NOMO-1 treated with dmso at 0.1 percent for 144 hours (cell line): Measurements from ENCODE around the gene DLGAP1.
"Not testable (repeated sequence)": the region's sequence is repeated elsewhere in the genome, so short reads cannot be mapped to it uniquely, and the experiment has no call there.

Experiments
- DNase-seq: peaks from one replicate; lab custom pipeline; 2025; ENCODE audit not compliant: unreplicated experiment; lab: John Stamatoyannopoulos, UW

The DLGAP1 gene

DNA sequence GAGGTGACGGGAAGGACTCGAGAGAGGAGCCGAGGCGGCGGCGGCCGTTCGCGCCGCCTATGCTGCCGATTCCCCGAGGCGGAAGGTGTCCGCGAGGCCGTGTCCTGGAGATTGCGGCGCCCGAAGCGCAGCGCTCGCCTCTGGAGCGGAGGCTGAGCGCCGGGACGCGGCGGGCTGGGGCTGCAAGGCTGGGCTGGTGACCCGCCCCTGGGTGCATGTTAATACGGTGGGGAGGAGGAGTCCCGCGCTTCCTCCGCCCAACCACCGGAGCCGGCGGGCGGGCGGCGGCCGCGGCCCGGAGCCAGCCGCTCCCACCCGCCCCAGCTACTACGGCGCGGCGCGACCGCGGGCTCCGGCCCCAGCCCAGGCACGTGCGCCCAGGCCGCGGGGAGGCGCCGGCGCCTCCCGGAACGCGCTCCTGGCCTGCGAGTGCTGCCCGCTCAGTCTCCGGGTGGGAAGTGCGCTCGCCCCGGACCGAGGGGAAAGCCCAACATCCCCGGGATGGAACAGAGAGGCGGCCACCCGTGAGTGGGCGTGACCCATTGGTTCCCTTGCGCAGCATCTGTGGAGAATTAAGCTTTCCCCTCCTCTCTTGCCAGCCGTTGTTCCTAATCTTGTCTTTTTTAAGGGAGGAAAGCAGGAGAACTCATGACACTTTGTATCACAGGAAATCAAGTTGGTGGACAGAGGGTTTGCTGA lies at the start of gene DLGAP1:
Gene DLGAP1 (minus strand): TSS at position 195 of the 699 bp plus-strand sequence.
- DNase-seq, result no peak

DNA sequence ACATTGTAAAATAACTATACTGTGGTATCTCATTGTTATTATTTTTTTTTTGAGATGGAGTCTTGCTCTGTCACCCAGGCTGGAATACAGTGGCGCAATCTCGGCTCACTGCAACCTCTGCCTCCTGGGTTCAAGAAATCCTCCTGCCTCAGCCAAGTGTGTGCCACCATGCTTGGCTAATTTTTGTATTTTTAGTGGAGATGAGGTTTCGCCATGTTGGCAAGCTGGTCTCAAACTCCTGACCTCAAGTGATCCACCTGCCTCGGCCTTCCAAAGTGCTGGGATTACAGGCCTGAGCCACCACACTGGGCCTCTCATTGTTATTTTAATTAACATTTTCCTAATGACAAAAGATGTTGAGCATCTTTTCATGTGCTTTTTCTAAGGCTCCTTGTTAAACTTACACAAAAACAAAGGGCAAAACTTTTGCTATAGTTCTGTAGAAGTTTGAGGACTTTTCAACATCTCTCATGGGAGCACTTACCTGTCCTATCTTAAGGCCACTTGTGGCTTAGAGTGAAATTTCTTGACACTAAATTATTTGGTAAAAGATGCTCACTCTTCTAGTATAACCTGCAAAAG lies 39.7 kb upstream of the DLGAP1 start:
- not testable (repeated sequence) for DNase-seq

DNA sequence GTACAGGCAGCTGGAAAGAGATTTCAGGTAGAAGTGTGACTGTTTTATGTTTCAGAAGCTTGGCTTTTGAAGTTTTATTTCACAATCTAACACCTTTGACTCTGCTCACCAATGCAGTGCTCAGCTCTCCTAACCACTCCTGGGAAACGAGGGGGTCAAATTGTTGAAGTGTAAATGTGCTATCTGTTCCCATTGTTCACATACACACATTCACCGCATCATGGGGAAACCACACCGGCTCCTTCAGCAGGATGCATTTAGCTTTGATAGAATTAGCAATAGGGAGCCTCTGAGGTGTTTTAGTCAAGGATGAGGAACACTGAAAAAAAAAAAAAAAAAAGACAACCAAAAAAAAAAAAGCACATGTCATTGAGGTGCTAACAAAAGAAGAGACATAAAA lies 13.4 kb upstream of the DLGAP1 start:
- DNase-seq, result no peak

DNA sequence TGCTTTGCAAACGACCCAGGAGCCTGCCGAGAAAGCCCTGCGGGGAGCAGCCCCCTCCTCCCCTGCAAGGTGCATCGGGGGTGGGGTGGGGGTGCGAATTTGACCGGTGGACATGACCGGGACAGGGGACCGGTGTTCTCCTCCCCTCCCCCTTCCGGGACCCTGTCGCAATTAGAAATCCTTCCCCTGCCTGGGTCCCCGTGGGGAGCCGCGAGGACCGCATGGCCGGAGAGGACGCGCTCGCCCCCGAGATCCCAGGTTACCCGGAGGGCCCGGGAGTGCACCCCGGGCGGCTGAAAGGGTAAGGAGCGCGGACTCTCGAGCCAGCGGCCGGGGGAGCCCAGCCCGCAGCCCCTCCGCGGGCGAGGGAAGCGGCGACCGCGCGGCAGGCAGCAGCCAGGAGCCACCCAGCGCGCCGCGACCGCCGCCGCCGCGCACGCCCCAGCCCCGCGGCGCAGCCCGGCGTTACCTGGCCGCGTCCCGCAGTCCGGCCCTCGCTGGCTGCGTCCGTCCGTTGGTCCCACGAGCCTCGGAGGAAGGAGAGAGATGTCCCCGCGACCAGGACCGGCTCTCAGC lies 482 bp downstream of the DLGAP1 start:
- DNase-seq, result no peak

DNA sequence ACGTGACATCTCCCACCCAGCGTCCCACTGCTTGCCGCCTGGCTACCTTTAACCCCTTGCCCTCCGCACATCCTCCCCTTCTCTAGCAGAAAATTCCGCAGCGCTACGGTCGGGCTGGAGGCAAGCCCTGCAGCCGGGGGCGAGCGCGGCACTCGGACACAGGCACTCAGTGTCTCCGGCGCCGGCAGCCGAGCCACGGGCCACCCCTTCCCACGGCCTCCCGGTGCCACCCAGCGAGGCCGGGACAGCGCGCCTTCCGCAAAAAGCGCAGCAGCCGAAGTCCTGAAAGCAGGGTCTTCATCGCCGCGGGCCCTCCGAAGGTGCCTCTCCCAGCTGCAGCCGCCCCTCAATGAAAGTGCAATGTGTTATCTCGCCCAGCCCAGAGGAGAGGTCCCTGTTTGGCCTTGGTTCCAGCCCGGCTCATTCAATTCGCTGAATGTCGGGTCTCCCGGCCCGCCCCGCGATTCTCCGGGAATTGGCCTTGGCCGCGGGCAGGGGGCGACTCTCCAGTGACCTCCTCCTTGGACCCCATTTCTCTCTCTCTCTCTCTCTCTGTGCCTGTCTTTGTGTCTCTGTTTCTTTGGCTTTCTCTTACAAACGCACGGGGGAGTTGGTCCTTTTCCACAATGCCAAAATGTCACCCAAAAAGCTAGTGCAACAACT lies 1.1 kb downstream of the DLGAP1 start:
- DNase-seq, result no peak

DNA sequence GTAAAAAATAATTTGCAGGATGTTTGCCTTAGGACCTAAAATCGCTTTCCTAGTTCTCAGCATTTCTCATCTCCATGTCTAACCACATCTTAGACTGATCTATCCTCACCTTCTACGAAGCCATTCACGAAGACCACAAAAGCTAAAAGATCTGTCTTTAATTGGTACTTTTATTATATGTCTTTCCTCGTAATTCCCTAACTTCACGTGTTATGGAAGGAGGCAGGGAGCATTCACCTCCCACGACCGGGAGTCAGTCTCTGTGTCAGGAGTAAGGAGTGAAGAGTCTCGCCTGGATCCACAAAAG lies 1.6 kb downstream of the DLGAP1 start:
- no peak for DNase-seq

DNA sequence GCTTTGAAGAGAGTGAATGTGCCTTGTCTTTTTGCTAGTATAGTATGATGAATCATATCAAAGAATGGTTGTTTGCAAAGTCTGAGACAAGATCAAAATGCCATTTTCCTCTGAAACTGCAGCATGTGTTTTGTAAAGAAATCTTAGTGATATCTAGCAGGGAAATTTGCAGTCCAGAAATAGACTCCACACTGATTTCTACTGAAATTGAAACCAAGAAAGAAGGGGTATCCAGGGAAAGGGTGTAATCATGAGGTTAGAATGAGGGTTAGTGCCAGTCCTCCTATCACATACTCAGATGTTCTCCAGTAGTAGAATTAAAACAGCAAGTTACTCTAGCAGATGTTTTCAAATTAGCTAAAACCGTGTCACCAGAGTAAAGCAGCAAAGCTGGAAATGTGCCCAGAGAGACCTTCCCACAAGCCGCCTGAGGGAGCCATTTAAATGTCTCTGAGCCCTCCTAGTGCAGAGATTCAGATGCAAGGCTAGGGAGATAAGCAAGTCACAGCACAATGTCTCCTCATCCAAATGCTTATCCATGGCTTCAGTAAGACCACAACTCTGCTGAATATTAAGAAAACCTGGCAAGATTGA lies 4.9 kb downstream of the DLGAP1 start:
- DNase-seq, result no peak

DNA sequence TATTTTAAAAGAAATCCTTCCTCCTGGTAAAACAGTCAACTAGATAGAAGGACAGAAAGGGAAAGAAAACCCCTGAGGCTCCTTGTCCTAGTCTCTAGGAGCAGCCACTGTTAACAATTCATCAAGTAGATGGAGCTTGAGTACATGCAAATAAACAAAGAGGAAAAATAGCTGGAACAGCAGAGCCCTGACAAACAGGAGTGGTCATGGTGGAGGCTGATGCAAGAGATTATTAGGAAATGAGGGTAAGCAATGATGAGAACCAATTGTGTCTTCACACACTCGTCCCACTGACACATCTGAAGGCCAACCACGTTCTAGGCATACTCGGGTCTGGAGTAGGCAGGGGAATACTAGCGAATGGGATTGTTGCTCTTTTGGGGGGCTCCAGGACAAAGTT lies 9.2 kb downstream of the DLGAP1 start:
- no peak for DNase-seq

DNA sequence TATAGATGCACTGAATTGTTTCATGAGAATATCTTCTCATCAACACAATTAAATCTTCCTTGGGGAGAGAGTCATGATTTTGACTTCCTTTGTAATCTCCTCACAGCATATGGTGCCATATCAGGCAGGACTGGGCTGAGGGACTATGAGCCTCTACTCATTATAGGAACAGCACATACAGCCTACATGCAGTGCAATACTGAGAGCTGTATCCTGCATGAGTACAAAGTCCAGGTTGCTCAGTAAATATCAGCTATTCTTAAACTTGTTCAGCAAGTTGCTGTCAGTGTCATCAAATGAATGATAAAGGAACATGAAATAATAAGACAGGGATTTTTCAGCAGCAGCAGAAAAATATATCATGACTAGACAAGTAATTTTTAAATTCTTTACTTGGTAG lies 10.8 kb downstream of the DLGAP1 start:
- DNase-seq, result no peak

DNA sequence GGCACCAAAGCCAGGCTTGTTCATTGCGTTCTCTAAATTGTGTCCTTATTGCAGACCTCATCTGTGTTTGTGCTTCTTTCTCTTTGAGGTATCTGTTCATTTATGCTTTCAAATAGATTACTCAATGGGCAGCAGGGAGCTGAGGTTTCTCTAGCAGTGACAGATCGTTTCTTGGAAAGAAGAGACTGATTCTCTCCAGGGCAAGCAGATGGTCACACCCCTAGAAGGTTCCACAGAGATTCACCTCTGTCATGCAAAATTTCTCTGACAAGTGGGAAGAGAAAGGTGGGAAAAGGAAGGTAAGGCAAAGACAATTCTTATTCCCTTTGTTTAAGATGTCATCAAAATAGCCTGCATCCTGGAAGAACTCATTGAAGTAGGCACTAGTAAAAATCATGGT lies 14.0 kb downstream of the DLGAP1 start:
- DNase-seq, result no peak

DNA sequence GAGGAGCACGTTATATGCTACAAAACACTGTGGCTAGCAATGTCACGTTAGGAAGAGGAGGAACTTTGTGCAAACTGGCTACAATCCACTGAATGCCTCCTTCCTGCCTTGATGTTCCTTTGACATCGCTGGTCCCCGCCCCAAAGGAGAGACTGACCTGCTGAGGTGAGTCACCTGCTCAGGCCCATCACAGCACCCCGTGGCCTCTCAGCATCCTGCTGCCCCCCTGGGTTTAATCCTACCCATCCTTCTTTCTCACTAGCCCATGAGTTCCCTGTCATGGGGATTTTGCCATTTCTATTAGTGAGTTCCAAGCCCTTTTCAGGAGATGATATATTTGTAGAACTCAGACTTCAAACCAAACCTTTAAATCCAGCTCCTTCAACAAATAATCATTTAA lies 16.2 kb downstream of the DLGAP1 start:
- no peak for DNase-seq

DNA sequence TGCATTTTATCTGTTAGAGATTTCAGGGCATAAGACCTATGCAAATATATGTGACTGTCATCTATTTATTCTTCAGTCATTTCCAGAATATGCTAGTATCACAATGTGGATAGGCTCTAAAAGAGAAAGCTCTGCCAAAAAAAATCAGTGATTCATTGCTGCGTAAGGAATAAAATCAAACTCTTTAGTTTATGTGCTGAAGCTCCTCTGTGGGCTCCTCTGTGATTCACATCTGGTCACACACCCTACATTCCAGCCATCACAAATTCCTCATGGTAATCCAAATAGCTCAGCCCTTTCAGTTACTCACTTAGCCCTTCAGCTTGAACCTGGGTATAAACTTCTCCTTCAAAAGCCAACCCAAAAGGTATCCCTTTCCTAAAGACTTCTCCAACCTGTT lies 21.4 kb downstream of the DLGAP1 start:
- no peak for DNase-seq

DNA sequence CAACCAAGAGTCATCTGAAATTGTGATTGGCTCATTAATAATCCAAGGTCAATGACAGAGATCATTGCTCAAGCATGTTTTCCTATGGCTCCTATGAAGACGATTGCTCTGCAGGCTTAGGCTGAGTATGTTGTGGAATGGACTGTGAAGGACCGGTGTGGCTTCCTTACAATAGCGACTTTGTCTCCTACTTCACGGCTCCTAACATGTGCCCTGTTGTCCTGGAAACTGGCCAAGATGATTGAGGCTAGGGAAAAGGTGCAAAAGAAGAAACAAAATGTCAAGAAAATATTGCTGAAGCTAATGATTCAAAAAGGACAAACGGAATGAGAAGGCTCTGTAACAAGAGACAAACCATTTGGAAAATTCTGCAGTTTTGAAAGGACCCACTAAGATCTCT lies 24.3 kb downstream of the DLGAP1 start:
- no peak for DNase-seq

DNA sequence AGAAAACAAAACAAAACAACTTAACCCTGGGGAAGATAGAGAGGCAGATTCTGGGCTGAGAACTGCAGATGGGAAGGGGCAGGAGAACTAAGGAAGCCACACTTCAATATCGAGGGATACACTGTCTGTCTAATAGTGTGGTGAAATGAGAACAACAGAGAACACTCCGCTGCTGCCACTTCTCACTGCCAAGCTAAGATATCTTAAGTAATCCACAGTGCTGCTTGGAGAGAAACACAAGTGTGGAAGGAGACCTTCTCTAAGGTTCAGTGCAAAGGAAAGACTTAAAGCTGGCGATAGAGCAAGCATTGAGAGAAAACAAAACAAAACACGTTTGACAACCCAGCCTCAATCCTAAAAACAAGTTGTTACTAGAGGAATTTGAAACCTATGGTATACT lies 37.4 kb downstream of the DLGAP1 start:
- DNase-seq, result no peak

DNA sequence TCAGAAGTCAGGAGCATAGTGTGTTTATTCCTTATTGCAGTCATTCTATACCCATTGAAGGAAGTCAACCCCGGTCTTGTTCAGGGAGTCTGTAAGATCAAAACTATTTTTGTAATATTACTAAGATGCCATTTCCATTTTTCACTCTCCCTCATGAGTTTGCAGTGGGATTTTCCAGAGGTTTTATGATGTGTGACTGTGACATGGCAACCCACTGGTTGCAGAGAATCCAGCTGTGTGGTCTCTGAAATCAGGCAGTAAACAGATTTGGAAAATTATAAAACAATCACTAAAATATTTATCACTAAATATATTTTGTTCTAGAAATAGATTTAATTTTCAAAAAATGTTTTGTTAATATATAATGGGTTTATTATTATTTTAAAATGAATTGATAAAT lies 38.1 kb downstream of the DLGAP1 start:
- no peak for DNase-seq

DNA sequence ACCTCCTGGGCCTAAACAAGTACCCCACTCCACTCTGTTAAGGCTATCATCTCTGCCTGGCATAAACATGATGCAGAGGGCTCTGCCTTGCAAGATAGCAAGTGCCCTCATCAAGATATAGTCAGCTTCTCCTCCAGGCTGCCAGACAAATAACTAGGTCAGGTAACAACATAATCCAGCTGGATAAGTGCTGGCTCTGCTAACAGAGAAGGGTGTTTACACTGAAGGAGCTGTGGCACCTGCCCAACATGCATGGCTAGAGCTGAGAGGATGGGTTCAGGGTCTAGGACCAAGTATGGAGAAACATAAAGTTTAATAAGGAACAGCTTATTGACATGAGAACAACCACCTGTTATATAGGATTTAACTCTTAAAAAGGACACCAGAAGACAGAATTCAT lies 42.8 kb downstream of the DLGAP1 start:
- no peak for DNase-seq

DNA sequence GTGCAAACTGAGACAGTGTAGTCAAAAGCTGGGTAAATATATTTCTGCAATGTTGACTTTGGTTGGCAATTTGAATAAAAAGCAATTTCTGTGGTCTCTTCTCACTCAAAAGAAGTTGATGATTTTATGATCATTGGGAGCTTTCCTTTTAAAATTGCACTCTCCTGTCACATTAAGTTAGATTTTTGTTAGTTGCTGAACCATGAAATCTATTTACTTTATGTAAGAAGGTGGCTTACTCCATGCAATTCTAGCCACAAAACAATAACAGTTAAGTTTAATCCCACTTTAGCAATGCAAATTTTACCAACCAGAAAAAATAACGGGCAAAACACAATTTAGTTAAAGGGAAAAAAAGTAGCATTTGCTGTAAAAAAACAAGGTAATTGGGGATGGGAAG lies 48.3 kb downstream of the DLGAP1 start:
- no peak for DNase-seq

DNA sequence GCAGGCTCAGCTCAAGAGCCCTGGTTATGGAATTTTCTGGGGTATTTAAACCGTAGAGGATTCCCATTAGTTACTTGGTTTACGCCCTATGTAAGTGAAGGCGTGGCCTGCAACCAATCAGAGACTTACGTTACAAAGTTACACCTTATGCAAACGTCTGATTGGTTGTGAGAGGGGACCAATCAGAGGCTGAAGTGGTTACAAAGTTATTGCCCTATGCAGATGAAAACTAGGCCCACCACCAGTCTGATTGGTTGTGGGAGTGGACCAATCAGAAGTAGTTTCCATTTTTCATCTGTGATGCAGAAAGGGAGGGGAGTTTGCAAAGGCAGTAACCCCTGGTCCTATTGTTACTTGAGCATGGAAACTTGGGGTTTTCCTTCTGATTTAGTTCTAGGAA lies 49.1 kb downstream of the DLGAP1 start:
- no peak for DNase-seq

DNA sequence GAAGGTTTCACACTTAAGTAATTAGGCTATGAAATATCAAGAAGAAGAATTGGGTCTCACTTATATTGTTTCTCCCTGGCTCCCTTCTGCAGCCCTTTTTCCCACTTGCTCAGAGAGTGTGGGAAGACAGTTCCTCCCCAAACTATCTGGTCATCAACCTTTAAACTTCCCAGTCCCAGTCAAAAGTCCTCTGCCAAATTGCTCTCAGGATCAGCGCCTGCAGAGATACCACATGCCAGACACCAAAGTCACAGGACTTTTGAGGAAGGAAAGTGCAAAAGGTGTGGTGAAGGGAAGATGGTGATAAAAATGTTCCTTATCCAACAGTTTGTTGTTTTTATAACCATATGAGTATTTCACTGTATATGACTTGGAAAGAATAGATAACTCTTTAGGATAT lies 51.3 kb downstream of the DLGAP1 start:
- no peak for DNase-seq

DNA sequence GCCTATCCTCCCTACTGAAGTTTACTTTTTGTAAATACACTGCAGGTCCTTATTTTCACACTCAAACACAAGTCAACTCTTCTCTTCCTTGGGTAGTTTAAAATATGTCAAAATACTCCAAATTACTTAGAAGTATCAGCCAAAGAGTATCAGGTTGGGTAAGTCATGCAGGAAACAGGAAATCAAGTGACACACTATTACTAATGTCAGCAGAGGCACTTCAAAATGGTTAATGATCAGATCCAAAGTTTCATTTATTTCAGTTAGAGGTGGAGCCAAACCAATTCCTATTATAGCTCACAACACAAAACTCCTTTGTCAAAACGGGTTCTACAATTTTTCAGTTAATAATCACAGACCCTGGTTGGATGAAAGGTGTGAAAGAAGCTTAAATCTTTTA lies 54.2 kb downstream of the DLGAP1 start:
- no peak for DNase-seq

DNA sequence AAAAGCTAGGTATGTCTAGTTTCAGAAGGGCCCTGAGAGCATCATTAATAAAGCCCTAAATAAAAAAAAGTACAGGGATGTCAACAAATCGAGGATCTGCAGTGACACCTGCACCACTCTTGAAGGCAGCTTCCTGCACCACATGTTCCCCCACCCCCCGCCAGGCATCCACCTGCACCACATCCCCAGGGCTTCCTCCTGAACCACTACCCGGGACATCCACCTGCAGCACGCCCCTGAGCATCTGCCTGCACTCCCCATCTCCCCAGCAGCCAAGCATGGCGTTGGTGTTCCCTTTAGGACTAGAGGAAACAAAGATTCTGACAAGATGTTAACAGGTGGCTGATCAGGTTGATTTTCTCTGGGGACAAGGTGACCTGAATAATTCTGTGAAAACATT lies 55.2 kb downstream of the DLGAP1 start:
- DNase-seq, result no peak

DNA sequence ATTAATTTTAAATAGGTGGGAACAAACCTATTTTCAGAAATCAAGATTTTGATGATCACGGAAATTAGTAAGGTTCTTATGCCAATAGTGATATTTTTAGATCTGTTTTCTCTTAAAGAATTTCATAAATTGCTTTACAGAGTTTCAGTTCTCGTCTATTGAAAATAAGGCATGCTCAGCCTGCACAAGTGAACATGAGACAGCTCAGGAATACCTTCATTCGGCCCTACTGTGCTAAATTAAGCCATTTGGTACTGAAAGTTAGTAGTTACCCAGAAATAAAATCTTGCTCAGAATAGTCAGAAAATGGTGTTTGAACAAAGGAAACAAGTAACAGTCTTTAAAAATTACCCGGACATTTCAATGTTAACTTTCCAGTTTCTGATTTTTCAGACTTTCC lies 60.4 kb downstream of the DLGAP1 start:
- DNase-seq, result no peak
